Spinal cord (tissue), 10 donors: Measurements from ENCODE around the gene NUBPL. TPM values are rescaled to one million over a fixed set of nuclear protein-coding genes. Genes with fewer than 3 reads are reported as not detected.
A peak's percentile ranks its signal among the peaks of the same experiment; 100 is the strongest.
"Not testable (repeated sequence)": the region's sequence is repeated elsewhere in the genome, so short reads cannot be mapped to it uniquely, and the experiment has no call there.

Experiments used
- DNase-seq, 6 donors: peaks; one replicate each; pipeline versions ENCODE4 v3.0.0 to v3.0.0-alpha.2; 2013 to 2015; ENCODE audit warnings: low spot score in 6 of 6, low read depth in 4 of 6
- H3K27ac ChIP-seq: one replicate; pipeline ENCODE4 v1.5.1; 2013; ENCODE audit warnings: low read depth, low read length, control low read depth
- H3K27me3 ChIP-seq: one replicate; pipeline ENCODE4 v1.6.1; 2013; ENCODE audit warnings: low read length; ENCODE audit not compliant: control insufficient read depth, insufficient read depth
- H3K36me3 ChIP-seq: one replicate; pipeline ENCODE4 v1.6.1; 2013; ENCODE audit warnings: low read length; ENCODE audit not compliant: control insufficient read depth, insufficient read depth
- H3K4me1 ChIP-seq: one replicate; pipeline ENCODE4 v1.6.1; 2013; ENCODE audit warnings: low read length; ENCODE audit not compliant: control insufficient read depth, insufficient read depth
- H3K4me3 ChIP-seq: one replicate; pipeline ENCODE4 v1.5.1; 2013; ENCODE audit warnings: low read depth, low read length, control low read depth
- H3K9me3 ChIP-seq: one replicate; pipeline ENCODE4 v1.6.1; 2013; ENCODE audit warnings: low read length; ENCODE audit not compliant: control insufficient read depth, insufficient read depth
- WGBS: methylation state at CpG from one replicate; pipeline ENCODE4 v1.1.5; 2013; ENCODE audit warnings: missing lambda C conversion rate; ENCODE audit not compliant: insufficient coverage; 5-methylcytosine and 5-hydroxymethylcytosine counted together
- polyA plus RNA-seq, 2 donors: library from polyadenylated mRNA; unstranded; fragments of 120-200 nt; gene quantifications; one replicate each; pipeline ENCODE4 v1.2.1, GENCODE V29; 2013; ENCODE audit not compliant: insufficient read length in 2 of 2
- total RNA-seq, 2 donors: library from RNA; depleted of rRNA in 1 of 2; stranded (reverse); fragments of 120-200 nt in 1 of 2; fragments of >200 nt in 1 of 2; gene quantifications; one replicate each; pipeline versions ENCODE4 v1.2.3 to v1.2.4, GENCODE V29; 2013 to 2014
- donor health status: healthy.

Gene NUBPL
- total and polyA plus RNA-seq, 4 donors, result 11.2 to 17.9 (median 11.5) TPM

DNA sequence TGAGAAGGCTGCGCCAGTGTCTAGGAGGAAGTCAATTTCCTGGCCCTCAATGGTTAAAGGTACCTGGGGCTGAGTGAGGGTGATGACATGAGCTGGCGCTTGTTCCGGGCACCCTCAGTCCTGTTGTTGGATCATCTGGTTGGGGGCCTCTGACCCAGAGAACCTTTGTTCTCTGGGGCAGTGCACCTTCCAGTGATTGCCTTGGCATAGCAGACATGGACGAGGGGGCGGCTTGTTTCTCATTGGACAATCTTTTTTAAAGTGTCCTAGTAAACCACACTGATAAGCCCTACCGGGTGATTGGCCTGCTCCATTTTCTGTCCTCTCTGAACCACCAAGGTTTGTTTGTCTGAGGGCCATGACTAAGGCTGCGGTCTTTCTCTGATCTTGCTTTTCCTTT, 147.5 kb downstream of the NUBPL start:
- WGBS, result 94% methylated on average over 4 of the region's 7 CpGs
- H3K9me3 ChIP-seq, H3K27ac ChIP-seq, H3K4me1 ChIP-seq, H3K36me3 ChIP-seq, H3K27me3 ChIP-seq, H3K4me3 ChIP-seq, DNase-seq: not testable (repeated sequence)

- Histone ChIP-seq H3K27ac (no peak overlapping the region), H3K4me1 (no peaks in the 10 kb centered on the region), H3K27me3 (no peaks in the 10 kb centered on the region), H3K36me3 (peaks cover 5% of the 10 kb centered on the region), H3K9me3 (no peaks in the 10 kb centered on the region), H3K4me3 (no peak overlapping the region)
- WGBS, result 91% methylated on average over 15 of the region's 18 CpGs
- DNase-seq, result no peak
These were observed 151.3 kb downstream of the NUBPL start for GRCh38 chr14:31712244-31713127.

GRCh38 chr14:31716208-31716607, 155.0 kb downstream of the NUBPL start:
- no peak for DNase-seq
- H3K27me3 ChIP-seq, result no peaks in the 10 kb centered on the region
- H3K4me3 ChIP-seq, result no peak overlapping the region
- H3K27ac ChIP-seq, result no peak overlapping the region
- no peaks in the 10 kb centered on the region for H3K4me1 ChIP-seq
- H3K9me3 ChIP-seq, result no peaks in the 10 kb centered on the region
- H3K36me3 ChIP-seq, result peaks cover 5% of the 10 kb centered on the region

DNA sequence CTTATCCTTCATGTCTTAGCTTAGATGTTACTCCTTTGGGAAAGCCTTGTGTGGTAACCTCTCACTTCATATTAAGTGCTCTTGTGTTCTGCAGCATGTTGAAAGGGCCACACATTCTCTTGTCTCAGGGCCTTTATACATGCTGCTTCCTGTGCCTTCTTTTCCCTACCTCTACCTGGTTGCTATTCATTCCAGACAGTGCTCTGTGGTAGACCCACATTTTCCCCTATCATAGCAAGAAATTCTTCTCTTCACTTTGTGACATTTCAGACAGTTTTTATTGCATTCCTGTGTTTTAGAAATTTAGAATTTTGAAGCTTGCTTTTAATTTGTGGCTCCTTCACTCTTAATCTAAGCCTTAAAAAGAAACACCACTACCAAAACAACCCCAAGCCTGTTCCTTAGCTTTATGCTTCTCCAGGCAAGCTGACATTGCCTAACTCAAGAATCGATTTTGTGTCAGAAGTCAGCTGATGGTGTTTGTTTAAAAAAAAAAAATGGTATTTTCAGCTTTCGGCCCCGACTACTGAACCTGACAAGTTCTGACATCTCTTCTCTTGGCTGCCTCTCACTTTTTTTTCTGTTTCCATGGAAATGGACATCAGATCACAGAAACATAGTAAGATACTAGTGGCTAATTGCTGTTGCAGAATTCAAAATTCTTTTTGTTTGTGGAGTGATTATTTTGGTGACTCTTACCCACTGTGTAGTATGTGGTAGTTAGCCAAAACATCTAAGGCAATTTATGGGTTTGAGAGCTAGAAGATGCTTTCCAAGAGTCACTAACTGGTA, 156.3 kb downstream of the NUBPL start:
- H3K4me3 ChIP-seq, result no peak overlapping the region
- H3K27me3 ChIP-seq, result no peaks in the 10 kb centered on the region
- H3K9me3 ChIP-seq, result no peaks in the 10 kb centered on the region
- peak in 1 of 6 donors; percentile 72 for DNase-seq
- WGBS, result no CpG with 5 or more reads among the region's 3 CpGs
- no peaks in the 10 kb centered on the region for H3K4me1 ChIP-seq
- no peak overlapping the region for H3K27ac ChIP-seq
- H3K36me3 ChIP-seq, result peaks cover under 1% of the 10 kb centered on the region

- DNase-seq, result peak in 2 of 6 donors; percentile 11 to 15
- no peaks in the 10 kb centered on the region for H3K9me3 ChIP-seq
- H3K27me3 ChIP-seq, result no peaks in the 10 kb centered on the region
- H3K4me3 ChIP-seq, result no peak overlapping the region
- no peaks in the 10 kb centered on the region for H3K4me1 ChIP-seq
- H3K36me3 ChIP-seq, result no peaks in the 10 kb centered on the region
- H3K27ac ChIP-seq, result no peak overlapping the region
- no CpG with 5 or more reads among the region's 3 CpGs for WGBS
These were observed 157.4 kb downstream of the NUBPL start for GRCh38 chr14:31718585-31718984.

- Histone ChIP-seq H3K27ac (no peak overlapping the region), H3K4me3 (no peak overlapping the region), H3K9me3 (no peaks in the 10 kb centered on the region), H3K36me3 (no peaks in the 10 kb centered on the region), H3K27me3 (no peaks in the 10 kb centered on the region), H3K4me1 (no peaks in the 10 kb centered on the region)
- peak in 1 of 6 donors; percentile 39 for DNase-seq
- WGBS, result no CpG with 5 or more reads among the region's 5 CpGs
These were observed 157.8 kb downstream of the NUBPL start for GRCh38 chr14:31718985-31719384.

DNA sequence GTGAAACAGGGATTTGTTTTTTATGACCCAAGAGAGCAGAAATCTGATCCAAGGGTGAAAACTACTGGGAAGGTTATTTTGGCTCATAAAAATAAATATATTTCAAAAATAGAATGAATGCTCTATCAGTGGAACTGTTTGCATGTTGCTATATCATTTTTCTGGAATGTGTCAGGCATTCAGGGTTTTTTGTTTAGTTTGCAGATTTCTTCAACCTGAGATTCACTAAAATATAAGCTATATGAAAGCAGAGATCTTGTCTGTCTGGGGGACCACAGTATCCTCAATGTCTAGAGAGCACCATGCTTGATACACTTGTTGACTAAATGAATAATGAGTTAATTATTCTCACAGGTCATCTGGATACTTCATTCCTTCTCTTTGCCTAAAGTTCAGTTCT, 165.1 kb downstream of the NUBPL start:
- H3K36me3 ChIP-seq, result no peaks in the 10 kb centered on the region
- no peak overlapping the region for H3K4me3 ChIP-seq
- no peak overlapping the region for H3K27ac ChIP-seq
- no peaks in the 10 kb centered on the region for H3K27me3 ChIP-seq
- peaks cover 9% of the 10 kb centered on the region for H3K9me3 ChIP-seq
- DNase-seq, result no peak
- H3K4me1 ChIP-seq, result no peaks in the 10 kb centered on the region

DNA sequence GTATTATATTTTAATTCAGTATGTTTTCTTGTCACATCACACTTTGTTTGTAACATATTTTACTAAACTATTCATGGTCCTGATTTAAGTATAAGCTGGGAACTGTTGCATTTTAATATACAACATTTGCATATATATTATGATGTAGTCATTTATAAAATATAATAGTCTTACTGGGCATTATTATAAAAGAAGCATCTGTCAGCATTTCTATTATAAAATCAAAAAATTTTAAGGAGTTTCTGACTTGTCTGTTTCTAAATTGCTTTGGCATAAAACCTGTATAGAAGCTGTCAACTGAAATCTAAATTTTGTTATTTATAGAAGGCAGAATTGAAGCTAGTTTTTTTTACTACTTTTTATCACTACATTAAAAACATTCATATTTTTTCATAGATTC, 166.6 kb downstream of the NUBPL start:
- Histone ChIP-seq H3K4me1 (no peaks in the 10 kb centered on the region), H3K9me3 (peaks cover 9% of the 10 kb centered on the region), H3K27me3 (no peaks in the 10 kb centered on the region), H3K27ac (no peak overlapping the region), H3K4me3 (no peak overlapping the region), H3K36me3 (no peaks in the 10 kb centered on the region)
- DNase-seq, result no peak

GRCh38 chr14:31740688-31741087, 179.5 kb downstream of the NUBPL start:
- WGBS, result no CpG with 5 or more reads among the region's 1 CpG
- H3K4me3 ChIP-seq, result no peak overlapping the region
- no peaks in the 10 kb centered on the region for H3K27me3 ChIP-seq
- no peaks in the 10 kb centered on the region for H3K36me3 ChIP-seq
- no peak overlapping the region for H3K27ac ChIP-seq
- H3K9me3 ChIP-seq, result peaks cover 2% of the 10 kb centered on the region
- H3K4me1 ChIP-seq, result no peaks in the 10 kb centered on the region
- DNase-seq, result no peak

DNA sequence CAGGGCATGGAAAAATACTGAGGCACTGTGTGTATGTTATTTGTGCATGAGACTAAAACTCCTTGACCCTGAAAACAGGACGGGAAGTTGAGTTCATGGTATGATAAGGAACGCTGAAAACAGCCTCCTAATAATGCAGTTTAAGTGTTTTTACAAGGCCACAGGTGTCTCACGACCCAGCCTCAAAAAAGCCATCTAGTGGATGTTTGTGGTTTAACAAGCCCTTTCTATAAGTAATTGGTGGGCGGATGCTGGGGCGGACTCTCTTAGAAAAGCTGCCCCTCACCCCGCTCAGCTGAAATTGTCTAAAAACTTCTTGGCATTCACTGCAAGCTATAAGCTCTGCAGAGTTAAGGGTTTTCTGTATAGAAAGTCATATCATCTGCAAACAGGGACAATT, 184.5 kb downstream of the NUBPL start:
- DNase-seq, result no peak
- H3K27me3 ChIP-seq, result no peaks in the 10 kb centered on the region
- H3K27ac ChIP-seq, result no peak overlapping the region
- H3K9me3 ChIP-seq, result peaks cover 11% of the 10 kb centered on the region
- no peak overlapping the region for H3K4me3 ChIP-seq
- WGBS, result no CpG with 5 or more reads among the region's 6 CpGs
- no peaks in the 10 kb centered on the region for H3K4me1 ChIP-seq
- H3K36me3 ChIP-seq, result no peaks in the 10 kb centered on the region
